ENCODE results near the gene MYO3A. TPM values are rescaled to one million over a fixed set of nuclear protein-coding genes. Genes with fewer than 3 reads are reported as not detected.

MYO3A gene
- total and polyA plus RNA-seq, 2 donors (not counting 3 experiments of a cell fraction or from before 2014, with no cell fraction given): not detected

- no peak for DNase-seq (ENCODE audit: low read depth, low spot score)
- TF ChIP-seq JUN (IDR thresholded peaks at IDR 0.05; ENCODE audit: borderline replicate concordance, insufficient read depth, insufficient read length, low read depth) (no peak), POLR2AphosphoS5 (IDR thresholded peaks at IDR 0.05; ENCODE audit: insufficient read depth, low read depth, low read length) (no peak), POLR2A (IDR thresholded peaks at IDR 0.05; ENCODE audit: low read depth, low read length) (no peak), GATA2 (IDR thresholded peaks at IDR 0.05; ENCODE audit: insufficient read depth, insufficient read length, low read depth, low read length) (no peak), EZH2 (IDR thresholded peaks at IDR 0.05; ENCODE audit: borderline replicate concordance, low read depth, low read length, severe bottlenecking) (no peak), FOS (IDR thresholded peaks at IDR 0.05; ENCODE audit: borderline replicate concordance, insufficient read depth, low read length) (no peak), MAX (IDR thresholded peaks at IDR 0.05; ENCODE audit: insufficient read depth, insufficient read length) (no peak), MYC (IDR thresholded peaks at IDR 0.05; ENCODE audit: low read depth, low read length) (no peak), CTCF (IDR thresholded peaks at IDR 0.05; ENCODE audit: extremely low read depth in 1 of 2, insufficient read depth in 1 of 2, low read depth in 1 of 2, low read length in 2 of 2) (no peak)
- Histone ChIP-seq H3K27me3 (ENCODE audit: control insufficient read depth in 2 of 2, insufficient read depth in 2 of 2, low read length in 2 of 2) (no peaks in the 10 kb centered on the region), H3K79me2 (ENCODE audit: control insufficient read depth, insufficient read depth, low read length) (no peaks in the 10 kb centered on the region), H3K4me1 (ENCODE audit: control insufficient read depth, extremely low read depth, insufficient read depth, low read length) (no peaks in the 10 kb centered on the region), H3K4me3 (replicated peaks in 1 of 3; ENCODE audit: insufficient read depth in 1 of 3, low read depth in 1 of 3, low read length in 3 of 3) (no peak overlapping the region), H2AFZ (ENCODE audit: low read depth, low read length) (no peak overlapping the region), H3K27ac (ENCODE audit: insufficient read depth, low read depth, low read length) (no peak overlapping the region), H3K36me3 (ENCODE audit: control insufficient read depth in 2 of 2, extremely low read depth in 1 of 2, insufficient read depth in 2 of 2, low read length in 2 of 2) (no peaks in the 10 kb centered on the region), H4K20me1 (replicated peaks; ENCODE audit: control insufficient read depth, extremely low read depth, insufficient read depth, low read length) (no peaks in the 10 kb centered on the region), H3K4me2 (ENCODE audit: insufficient read depth, low read length) (no peak overlapping the region), H3K9me3 (replicated peaks; ENCODE audit: control insufficient read depth, insufficient read depth, low read length) (no peaks in the 10 kb centered on the region), H3K9ac (replicated peaks; ENCODE audit: extremely low read depth, insufficient read depth, low read length) (no peak overlapping the region), H3K9me1 (replicated peaks; ENCODE audit: control insufficient read depth, extremely low read depth, insufficient read depth, low read length) (no peaks in the 10 kb centered on the region)
- BruUV-seq (replicated peaks): no TSS peak
- intact Hi-C loops (cut with micrococcal nuclease) (no loop called here), dilution Hi-C loops (cut with MboI; ENCODE audit: extremely low pct_ligation_motif_present, low sequenced_read_pairs) (no loop called here)
- ChIA-PET POLR2A (no interaction called here), CTCF (no interaction called here)
- no peak for FAIRE-seq
Measured at GRCh38 chr10:25914776-25915175, 19.3 kb upstream of the MYO3A start.

Data from endothelial cell of umbilical vein (primary cell).